K562 (cell line): Measurements from ENCODE around the gene EDEM2. TPM values are rescaled to one million over a fixed set of nuclear protein-coding genes. Genes with fewer than 3 reads are reported as not detected.

Source experiments
- ADNP ChIP-seq: fragments of 200-800 bp; sonication (Bioruptor generic); IDR thresholded peaks from 2 replicates; pipeline ENCODE4 v1.6.1; 2016; ENCODE audit warnings: missing genetic modification characterization, missing compliant biosample characterization
- DACH1 ChIP-seq: fragments of 450-650 bp; IDR thresholded peaks from 2 replicates; pipeline ENCODE4 v1.6.1; 2018; ENCODE audit not compliant: partially characterized antibody
- GABPA ChIP-seq: fragments of 200-800 bp; sonication (Bioruptor generic); conservative IDR thresholded peaks from 2 replicates; pipeline ENCODE4 v1.6.1; 2016; ENCODE audit warnings: low read depth, missing genetic modification characterization, missing compliant biosample characterization
- KAT7 ChIP-seq: sonication (generic); formaldehyde crosslinking; IDR thresholded peaks from 2 replicates; pipeline ENCODE4 v1.8.0; 2022; ENCODE audit warnings: missing genetic modification reagents, mild to moderate bottlenecking, borderline replicate concordance
- KDM1A ChIP-seq, 2 experiments: fragments of 450-650 bp; IDR thresholded peaks; 2 replicates each; pipeline ENCODE4 v1.6.1; 2016; ENCODE audit warnings: mild to moderate bottlenecking in 2 of 2
- MECOM ChIP-seq: fragments of 250-450 bp; sonication (Bioruptor Pico); IDR thresholded peaks from 2 replicates; pipeline ENCODE4 v1.8.0; 2022; ENCODE audit warnings: inconsistent platforms
- NEUROD1 ChIP-seq: fragments of 150-350 bp; IDR thresholded peaks from 2 replicates; pipeline ENCODE4 v1.6.1; 2014; ENCODE audit warnings: borderline replicate concordance, low read length, low read depth; ENCODE audit not compliant: partially characterized antibody
- NFXL1 ChIP-seq: fragments of 450-650 bp; formaldehyde crosslinking; IDR thresholded peaks from 2 replicates; pipeline ENCODE4 v1.4.0; 2021; ENCODE audit warnings: mild to moderate bottlenecking
- POU5F1 ChIP-seq: fragments of 150-350 bp; IDR thresholded peaks from 2 replicates; pipeline ENCODE4 v1.6.1; 2014; ENCODE audit warnings: borderline replicate concordance, low read length, low read depth, mild to moderate bottlenecking; ENCODE audit not compliant: partially characterized antibody
- SIN3A ChIP-seq, 2 experiments: fragments of 150-350 bp in 1 of 2; IDR thresholded peaks; 2 replicates each; pipeline ENCODE4 v1.6.1; 2011 to 2016; ENCODE audit warnings: borderline replicate concordance in 2 of 2, low read depth in 2 of 2, low read length in 2 of 2, mild to moderate bottlenecking in 2 of 2, moderate library complexity in 2 of 2; ENCODE audit not compliant: control insufficient read depth in 1 of 2
- SIX5 ChIP-seq, 2 experiments: IDR thresholded peaks; 2 replicates each; pipeline ENCODE4 v1.6.1; 2011; ENCODE audit warnings: low read length in 2 of 2, borderline replicate concordance in 1 of 2, low read depth in 1 of 2, mild to moderate bottlenecking in 1 of 2, moderate library complexity in 1 of 2; ENCODE audit not compliant: insufficient read depth in 1 of 2
- STAT5A ChIP-seq: IDR thresholded peaks from 2 replicates; pipeline ENCODE4 v1.6.1; 2012; ENCODE audit warnings: low read length, inconsistent platforms, borderline replicate concordance
- TAF7 ChIP-seq: fragments of 450-650 bp; IDR thresholded peaks from 2 replicates; pipeline ENCODE4 v1.6.1; 2016; ENCODE audit warnings: missing genetic modification characterization, missing compliant biosample characterization
- YY1 ChIP-seq, 3 experiments: IDR thresholded peaks; 2 replicates each; pipeline ENCODE4 v1.6.1; 2011; ENCODE audit warnings: low read length in 2 of 3, mild to moderate bottlenecking in 2 of 3, moderate library complexity in 2 of 3, borderline replicate concordance in 1 of 3, control low read depth in 1 of 3, low read depth in 1 of 3; ENCODE audit not compliant: insufficient read depth in 3 of 3, insufficient replicate concordance in 2 of 3, control insufficient read depth in 1 of 3, insufficient read length in 1 of 3; ENCODE audit errors: extremely low read depth in 1 of 3
- ZNF174 ChIP-seq: fragments of 250-450 bp; sonication (Bioruptor Pico); IDR thresholded peaks from 2 replicates; pipeline ENCODE4 v1.4.0; 2020; ENCODE audit warnings: mild to moderate bottlenecking
- ZNF551 ChIP-seq: fragments of 250-450 bp; sonication (Bioruptor Pico); IDR thresholded peaks from 2 replicates; pipeline ENCODE4 v1.5.0; 2021; ENCODE audit warnings: mild to moderate bottlenecking, moderate library complexity
- ZNF57 ChIP-seq: fragments of 450-650 bp; formaldehyde crosslinking; IDR thresholded peaks from 2 replicates; pipeline ENCODE4 v1.4.0; 2020; ENCODE audit warnings: mild to moderate bottlenecking, moderate library complexity
- polyA plus RNA-seq, 8 experiments: library from polyadenylated mRNA; depleted of rRNA in 4 of 8; stranded (reverse) in 5 of 8; unstranded in 3 of 8; fragments of >200 nt; fragmentation: Nextera tagmentation in 2 of 8; fragmentation: Illumina TruSeq in 1 of 8; extraction: Ambion mirVana in 2 of 8; extraction: Trizol in 1 of 8; gene quantifications; 2 replicates each; pipeline versions ENCODE4 v1.2.1 to v1.2.3, GENCODE V29; 2011 to 2014; ENCODE audit warnings: inconsistent platforms in 1 of 8, missing spikeins in 1 of 8
- total RNA-seq, 7 experiments: library from RNA; depleted of rRNA in 6 of 7; stranded (reverse); fragments of >200 nt in 6 of 7; fragmentation: Illumina TruSeq in 2 of 7; extraction: Trizol in 2 of 7; gene quantifications; 2 replicates each; pipeline versions ENCODE4 v1.2.1 to v1.2.3, GENCODE V29; 2011 to 2021; ENCODE audit warnings: low replicate concordance in 1 of 7
- TF ChIP-seq, protein P1 (sequence below): sonication (generic); formaldehyde crosslinking; IDR thresholded peaks from 2 replicates; pipeline ENCODE4 v1.8.0; 2022; ENCODE audit warnings: missing genetic modification reagents, mild to moderate bottlenecking, moderate library complexity, borderline replicate concordance
- TF ChIP-seq, protein P2 (sequence below): fragments of 450-650 bp; IDR thresholded peaks from 2 replicates; pipeline ENCODE4 v1.6.1; 2018; ENCODE audit warnings: mild to moderate bottlenecking, low read depth; ENCODE audit not compliant: partially characterized antibody
- TF ChIP-seq, protein P3 (sequence below): fragments of 450-650 bp; formaldehyde crosslinking; IDR thresholded peaks from 2 replicates; pipeline ENCODE4 v1.4.0; 2022; ENCODE audit warnings: missing genetic modification characterization
- TF ChIP-seq, protein P4 (sequence below): fragments of 250-450 bp; sonication (Bioruptor Pico); IDR thresholded peaks from 2 replicates; pipeline ENCODE4 v1.9.0; 2021; ENCODE audit warnings: mild to moderate bottlenecking, inconsistent platforms

EDEM2 gene
- total and polyA plus RNA-seq, 9 of the 15 experiments (the other 6 are each of a cell fraction or from before 2014, with no cell fraction given), result 6.9 to 11.0 (median 9.7) TPM

DNA sequence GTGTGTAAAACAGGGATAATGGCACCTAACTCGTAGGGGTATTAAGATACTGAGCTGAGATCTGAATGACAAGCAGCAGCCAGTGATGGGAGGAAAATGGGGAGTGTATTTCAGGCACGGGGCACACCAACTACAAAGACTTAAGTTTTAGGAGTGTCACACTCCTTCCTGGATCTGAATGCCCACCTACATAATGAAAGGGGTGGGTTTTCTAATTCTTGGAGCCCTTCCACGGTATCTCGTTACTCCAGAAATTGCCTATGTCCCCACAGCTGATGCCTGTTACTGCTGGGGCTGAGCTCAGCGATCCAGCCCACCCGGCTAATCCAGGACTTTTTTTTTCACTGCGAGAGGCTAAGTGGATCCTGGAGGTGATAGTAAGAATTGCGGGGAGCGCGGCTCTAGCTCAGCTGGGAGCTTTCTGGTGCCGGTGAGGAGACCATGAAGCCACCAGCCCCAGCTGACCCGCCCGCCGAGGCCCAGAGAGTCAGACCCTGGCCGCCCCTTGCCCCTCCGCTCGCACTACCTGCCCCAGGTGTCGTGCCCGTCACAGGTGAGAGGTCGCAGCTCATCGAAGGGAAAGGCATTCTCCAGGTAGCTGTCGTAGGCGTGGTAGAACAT lies 727 bp downstream of the EDEM2 start (continued):
- TF ChIP-seq, protein P1, sequence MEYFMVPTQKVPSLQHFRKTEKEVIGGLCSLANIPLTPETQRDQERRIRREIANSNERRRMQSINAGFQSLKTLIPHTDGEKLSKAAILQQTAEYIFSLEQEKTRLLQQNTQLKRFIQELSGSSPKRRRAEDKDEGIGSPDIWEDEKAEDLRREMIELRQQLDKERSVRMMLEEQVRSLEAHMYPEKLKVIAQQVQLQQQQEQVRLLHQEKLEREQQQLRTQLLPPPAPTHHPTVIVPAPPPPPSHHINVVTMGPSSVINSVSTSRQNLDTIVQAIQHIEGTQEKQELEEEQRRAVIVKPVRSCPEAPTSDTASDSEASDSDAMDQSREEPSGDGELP, result peak; percentile 80
- no peak for TF ChIP-seq ZNF174
- 0 out of 2 replicates have a peak, but pooled peaks have one; percentile 1 for TF ChIP-seq KAT7 (CRISPR knock-in tag)
- TF ChIP-seq, protein P2, sequence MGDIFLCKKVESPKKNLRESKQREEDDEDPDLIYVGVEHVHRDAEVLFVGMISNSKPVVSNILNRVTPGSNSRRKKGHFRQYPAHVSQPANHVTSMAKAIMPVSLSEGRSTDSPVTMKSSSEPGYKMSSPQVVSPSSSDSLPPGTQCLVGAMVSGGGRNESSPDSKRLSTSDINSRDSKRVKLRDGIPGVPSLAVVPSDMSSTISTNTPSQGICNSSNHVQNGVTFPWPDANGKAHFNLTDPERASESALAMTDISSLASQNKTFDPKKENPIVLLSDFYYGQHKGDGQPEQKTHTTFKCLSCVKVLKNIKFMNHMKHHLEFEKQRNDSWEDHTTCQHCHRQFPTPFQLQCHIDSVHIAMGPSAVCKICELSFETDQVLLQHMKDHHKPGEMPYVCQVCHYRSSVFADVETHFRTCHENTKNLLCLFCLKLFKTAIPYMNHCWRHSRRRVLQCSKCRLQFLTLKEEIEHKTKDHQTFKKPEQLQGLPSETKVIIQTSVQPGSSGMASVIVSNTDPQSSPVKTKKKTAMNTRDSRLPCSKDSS, result no peak
- TF ChIP-seq YY1 (IDR thresholded peaks at IDR 0.05; ENCODE audit: borderline replicate concordance in 1 of 3, control insufficient read depth in 1 of 3, extremely low read depth in 1 of 3, insufficient read depth in 3 of 3, insufficient read length in 1 of 3, insufficient replicate concordance in 2 of 3, low read depth in 1 of 3, low read length in 2 of 3), result no peak
- TF ChIP-seq, protein P3, sequence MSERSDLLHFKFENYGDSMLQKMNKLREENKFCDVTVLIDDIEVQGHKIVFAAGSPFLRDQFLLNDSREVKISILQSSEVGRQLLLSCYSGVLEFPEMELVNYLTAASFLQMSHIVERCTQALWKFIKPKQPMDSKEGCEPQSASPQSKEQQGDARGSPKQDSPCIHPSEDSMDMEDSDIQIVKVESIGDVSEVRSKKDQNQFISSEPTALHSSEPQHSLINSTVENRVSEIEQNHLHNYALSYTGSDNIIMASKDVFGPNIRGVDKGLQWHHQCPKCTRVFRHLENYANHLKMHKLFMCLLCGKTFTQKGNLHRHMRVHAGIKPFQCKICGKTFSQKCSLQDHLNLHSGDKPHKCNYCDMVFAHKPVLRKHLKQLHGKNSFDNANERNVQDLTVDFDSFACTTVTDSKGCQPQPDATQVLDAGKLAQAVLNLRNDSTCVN (CRISPR knock-in tag), result no peak
- TF ChIP-seq GABPA (tag), result no peak
- no peak for TF ChIP-seq MECOM (CRISPR knock-in tag)
- no peak for TF ChIP-seq SIX5 (IDR thresholded peaks at IDR 0.05; ENCODE audit: borderline replicate concordance in 1 of 2, insufficient read depth in 1 of 2, low read depth in 1 of 2, low read length in 2 of 2)
- 0 out of 4 replicates have a peak, but pooled peaks of 1 of the 2 experiments have one; percentile 22 for TF ChIP-seq SIN3A (IDR thresholded peaks at IDR 0.05; ENCODE audit: borderline replicate concordance in 2 of 2, control insufficient read depth in 1 of 2, low read depth in 2 of 2, low read length in 2 of 2)
- TF ChIP-seq DACH1, result no peak
- TF ChIP-seq STAT5A, result no peak
- no peak for TF ChIP-seq KDM1A (IDR thresholded peaks at IDR 0.05)
- TF ChIP-seq TAF7 (tag), result no peak
- TF ChIP-seq ZNF551, result no peak
- no peak for TF ChIP-seq NEUROD1
- TF ChIP-seq ADNP (tag), result no peak
- no peak for TF ChIP-seq ZNF57 (CRISPR knock-in tag)
- TF ChIP-seq, protein P4, sequence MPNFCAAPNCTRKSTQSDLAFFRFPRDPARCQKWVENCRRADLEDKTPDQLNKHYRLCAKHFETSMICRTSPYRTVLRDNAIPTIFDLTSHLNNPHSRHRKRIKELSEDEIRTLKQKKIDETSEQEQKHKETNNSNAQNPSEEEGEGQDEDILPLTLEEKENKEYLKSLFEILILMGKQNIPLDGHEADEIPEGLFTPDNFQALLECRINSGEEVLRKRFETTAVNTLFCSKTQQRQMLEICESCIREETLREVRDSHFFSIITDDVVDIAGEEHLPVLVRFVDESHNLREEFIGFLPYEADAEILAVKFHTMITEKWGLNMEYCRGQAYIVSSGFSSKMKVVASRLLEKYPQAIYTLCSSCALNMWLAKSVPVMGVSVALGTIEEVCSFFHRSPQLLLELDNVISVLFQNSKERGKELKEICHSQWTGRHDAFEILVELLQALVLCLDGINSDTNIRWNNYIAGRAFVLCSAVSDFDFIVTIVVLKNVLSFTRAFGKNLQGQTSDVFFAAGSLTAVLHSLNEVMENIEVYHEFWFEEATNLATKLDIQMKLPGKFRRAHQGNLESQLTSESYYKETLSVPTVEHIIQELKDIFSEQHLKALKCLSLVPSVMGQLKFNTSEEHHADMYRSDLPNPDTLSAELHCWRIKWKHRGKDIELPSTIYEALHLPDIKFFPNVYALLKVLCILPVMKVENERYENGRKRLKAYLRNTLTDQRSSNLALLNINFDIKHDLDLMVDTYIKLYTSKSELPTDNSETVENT (CRISPR knock-in tag), result no peak
- TF ChIP-seq NFXL1 (CRISPR knock-in tag), result no peak
- TF ChIP-seq POU5F1, result no peak
